K562 (cell line): ENCODE measurements around the gene DENND5B. TPM values are rescaled to one million over a fixed set of nuclear protein-coding genes. Genes with fewer than 3 reads are reported as not detected.

Experiments used
- ATAC-seq: fragments of 200-7000 bp; cut with Tn5 transposase; 3 replicates; pipeline ENCODE4 v1.9.1; 2020; ENCODE audit warnings: moderate library complexity
- BruUV-seq: library from RNA; stranded (reverse); fragments of 400-500 nt; replicated peaks from 2 replicates; lab custom pipeline; 2021; lab: Mats Ljungman, UMichigan
- CTCF ChIA-PET: fragments of 300-600 bp; formaldehyde crosslinking; extraction: SDS; loops from one replicate; lab custom pipeline; 2021; ENCODE audit warnings: low intra/inter-chr PET ratio; lab: Yijun Ruan, JAX
- POLR2A ChIA-PET: fragments of 300-600, 350-650 bp; sonication (Branson Sonifier 250); formaldehyde crosslinking; extraction: SDS; loops from one replicate; lab custom pipeline; 2021; ENCODE audit warnings: antibody characterized with exemption, inconsistent platforms; lab: Yijun Ruan, JAX
- DNase-seq, 4 experiments: peaks; one replicate each; pipeline versions ENCODE4 v3.0.0 to v3.0.0-alpha.2; 2011 to 2018; ENCODE audit warnings: low spot score in 3 of 4, mixed read lengths in 3 of 4; ENCODE audit errors: extremely low read depth in 1 of 4
- FAIRE-seq: peaks from 2 replicates; lab custom pipeline; 2011; peaks lifted over from hg19 to GRCh38; lab: Jason Lieb, UNC
- H2AFZ ChIP-seq: 2 replicates; pipeline ENCODE4 v1.6.0; 2011; ENCODE audit warnings: low read depth, low read length, control low read depth, inconsistent platforms
- H3K27ac ChIP-seq: fragments of 200-600 bp; 3 replicates; pipeline ENCODE4 v1.8.0; 2011; ENCODE audit warnings: low read depth, mild to moderate bottlenecking, control low read depth, inconsistent platforms, low read length, moderate library complexity, mixed read lengths; ENCODE audit errors: extremely low read depth
- H3K27me3 ChIP-seq, 2 experiments: fragments of 300-600 bp in 1 of 2; 2 replicates in 1 of 2; 3 replicates in 1 of 2; pipeline versions ENCODE4 v1.6.0 to v1.8.0; 2011; ENCODE audit warnings: inconsistent platforms in 2 of 2, low read length in 2 of 2, mild to moderate bottlenecking in 1 of 2, mixed read lengths in 1 of 2, moderate library complexity in 1 of 2; ENCODE audit not compliant: control insufficient read depth in 2 of 2, insufficient read depth in 2 of 2
- H3K36me3 ChIP-seq: fragments of 300-600 bp; 3 replicates; pipeline ENCODE4 v1.8.0; 2011; ENCODE audit warnings: mild to moderate bottlenecking, low read length, inconsistent platforms; ENCODE audit not compliant: control insufficient read depth, insufficient read depth
- H3K4me1 ChIP-seq, 2 experiments: fragments of 200-600 bp in 1 of 2; replicated peaks in 1 of 2; 2 replicates in 1 of 2; 3 replicates in 1 of 2; pipeline versions ENCODE4 v1.5.1 to v1.8.0; 2011; ENCODE audit warnings: inconsistent platforms in 2 of 2, low read length in 2 of 2, mild to moderate bottlenecking in 1 of 2, mixed read lengths in 1 of 2, moderate library complexity in 1 of 2; ENCODE audit not compliant: control insufficient read depth in 2 of 2, insufficient read depth in 2 of 2
- H3K4me2 ChIP-seq: 2 replicates; pipeline ENCODE4 v1.6.1; 2011; ENCODE audit warnings: low read length, control low read depth, inconsistent platforms, mixed read lengths; ENCODE audit not compliant: insufficient read depth
- H3K4me3 ChIP-seq: fragments of 200-600 bp; sonication (generic), shearing (Covaris generic); 2 replicates; pipeline ENCODE4 v1.5.1; 2016; ENCODE audit warnings: control low read depth, inconsistent platforms
- H3K79me2 ChIP-seq: fragments of 200-600 bp; 3 replicates; pipeline ENCODE4 v1.8.0; 2011; ENCODE audit warnings: low read length, inconsistent platforms; ENCODE audit not compliant: control insufficient read depth, insufficient read depth
- H3K9ac ChIP-seq, 2 experiments: 2 replicates each; pipeline versions ENCODE4 v1.6.0 to v1.6.1; 2011; ENCODE audit warnings: low read depth in 2 of 2, low read length in 2 of 2, control low read depth in 1 of 2, inconsistent platforms in 1 of 2, mild to moderate bottlenecking in 1 of 2, mixed read lengths in 1 of 2; ENCODE audit not compliant: insufficient read depth in 1 of 2
- H3K9me1 ChIP-seq: one replicate; pipeline ENCODE4 v1.6.0; 2011; ENCODE audit warnings: inconsistent platforms, mild to moderate bottlenecking, low read length, moderate library complexity; ENCODE audit not compliant: control insufficient read depth, insufficient read depth
- H3K9me3 ChIP-seq: replicated peaks from 2 replicates; pipeline ENCODE4 v1.5.1; 2011; ENCODE audit warnings: low read depth, low read length, inconsistent platforms; ENCODE audit not compliant: control insufficient read depth, insufficient read depth
- H4K20me1 ChIP-seq: replicated peaks from 2 replicates; pipeline ENCODE4 v1.6.1; 2011; ENCODE audit warnings: low read length, inconsistent platforms, mixed read lengths; ENCODE audit not compliant: control insufficient read depth, insufficient read depth
- BCL6 ChIP-seq: fragments of 250-450 bp; sonication (Bioruptor Pico); IDR thresholded peaks from 2 replicates; pipeline ENCODE4 v1.4.0; 2020
- CHCHD3 ChIP-seq: fragments of 250-450 bp; sonication (Bioruptor Pico); IDR thresholded peaks from 2 replicates; pipeline ENCODE4 v2.1.2; 2022; ENCODE audit warnings: mild to moderate bottlenecking
- CTCFL ChIP-seq: IDR thresholded peaks from 2 replicates; pipeline ENCODE4 v1.6.1; 2011; ENCODE audit warnings: borderline replicate concordance, low read depth, mild to moderate bottlenecking, moderate library complexity, low read length; ENCODE audit not compliant: insufficient read depth, poor library complexity, severe bottlenecking
- ERF ChIP-seq: fragments of 450-650 bp; formaldehyde crosslinking; IDR thresholded peaks from 2 replicates; pipeline ENCODE4 v1.4.0; 2020; ENCODE audit warnings: mild to moderate bottlenecking, mixed read lengths
- HSF4 ChIP-seq: fragments of 250-450 bp; sonication (Bioruptor Pico); IDR thresholded peaks from 2 replicates; pipeline ENCODE4 v2.1.2; 2022; ENCODE audit warnings: mild to moderate bottlenecking, moderate library complexity, borderline replicate concordance
- IRF1 ChIP-seq: sonication (generic); formaldehyde crosslinking; IDR thresholded peaks from 2 replicates; pipeline ENCODE4 v1.8.0; 2022; ENCODE audit warnings: missing genetic modification reagents, mild to moderate bottlenecking, borderline replicate concordance
- KDM1A ChIP-seq, 2 experiments: fragments of 450-650 bp; IDR thresholded peaks; 2 replicates each; pipeline ENCODE4 v1.6.1; 2016; ENCODE audit warnings: mild to moderate bottlenecking in 2 of 2
- MEIS2 ChIP-seq: fragments of 450-650 bp; IDR thresholded peaks from 2 replicates; pipeline ENCODE4 v1.6.1; 2014; ENCODE audit warnings: mild to moderate bottlenecking; ENCODE audit not compliant: partially characterized antibody
- PHF20 ChIP-seq: fragments of 450-650 bp; IDR thresholded peaks from 2 replicates; pipeline ENCODE4 v1.6.1; 2018; ENCODE audit not compliant: partially characterized antibody
- PTRF ChIP-seq: fragments of 450-650 bp; IDR thresholded peaks from 2 replicates; pipeline ENCODE4 v1.6.1; 2016; ENCODE audit warnings: mild to moderate bottlenecking, missing genetic modification characterization, missing compliant biosample characterization
- U2AF1 ChIP-seq: fragments of 200-400 bp; formaldehyde crosslinking; optimal IDR thresholded peaks from 2 replicates; pipeline ENCODE3; 2017; ENCODE audit warnings: mild to moderate bottlenecking, low read depth, low read length, moderate library complexity
- ZFP1 ChIP-seq: fragments of 450-650 bp; formaldehyde crosslinking; IDR thresholded peaks from 2 replicates; pipeline ENCODE4 v1.4.0; 2020; ENCODE audit warnings: mild to moderate bottlenecking, mixed read lengths
- ZNF699 ChIP-seq: fragments of 250-450 bp; sonication (Bioruptor Pico); IDR thresholded peaks from 2 replicates; pipeline ENCODE4 v1.8.0; 2021; ENCODE audit warnings: mild to moderate bottlenecking, moderate library complexity; ENCODE audit not compliant: insufficient replicate concordance
- ZNF707 ChIP-seq: fragments of 250-450 bp; sonication (Bioruptor Pico); conservative IDR thresholded peaks from 2 replicates; pipeline ENCODE4 v1.8.0; 2022; ENCODE audit warnings: inconsistent platforms, mild to moderate bottlenecking, moderate library complexity
- ZZZ3 ChIP-seq: fragments of 450-650 bp; IDR thresholded peaks from 2 replicates; pipeline ENCODE4 v1.6.1; 2016; ENCODE audit warnings: antibody characterized with exemption, mild to moderate bottlenecking, moderate library complexity
- WGBS: fragments of 100-300 bp; shearing (Covaris generic); methylation state at CpG from one replicate; pipeline ENCODE4 v1.1.6; 2016; ENCODE audit warnings: low coverage, mixed read lengths; ENCODE audit not compliant: insufficient coverage; ENCODE audit errors: missing lambda C conversion rate; 5-methylcytosine and 5-hydroxymethylcytosine counted together
- in situ Hi-C: fragments of 300-500 bp; cut with MboI; formaldehyde crosslinking; loops from 4 replicates; pipeline ENCODE4 v1.15.0; 2018; ENCODE audit warnings: inconsistent platforms, mixed read lengths
- intact Hi-C: fragments of 100-400 bp; cut with micrococcal nuclease; formaldehyde crosslinking; loops from 2 replicates; pipeline ENCODE4 v1.14.2; 2022
- polyA plus RNA-seq, 8 experiments: library from polyadenylated mRNA; depleted of rRNA in 4 of 8; stranded (reverse) in 5 of 8; unstranded in 3 of 8; fragments of >200 nt; fragmentation: Nextera tagmentation in 2 of 8; fragmentation: Illumina TruSeq in 1 of 8; extraction: Ambion mirVana in 2 of 8; extraction: Trizol in 1 of 8; gene quantifications; 2 replicates each; pipeline versions ENCODE4 v1.2.1 to v1.2.3, GENCODE V29; 2011 to 2014; ENCODE audit warnings: inconsistent platforms in 1 of 8, missing spikeins in 1 of 8
- total RNA-seq, 7 experiments: library from RNA; depleted of rRNA in 6 of 7; stranded (reverse); fragments of >200 nt in 6 of 7; fragmentation: Illumina TruSeq in 2 of 7; extraction: Trizol in 2 of 7; gene quantifications; 2 replicates each; pipeline versions ENCODE4 v1.2.1 to v1.2.3, GENCODE V29; 2011 to 2021; ENCODE audit warnings: low replicate concordance in 1 of 7

The DENND5B gene
- total and polyA plus RNA-seq, 9 of the 15 experiments (the other 6 are each of a cell fraction or from before 2014, with no cell fraction given): 0.99 to 6.0 (median 3.6) TPM

GRCh38 chr12:31499567-31499966 lies 91.4 kb downstream of the DENND5B start:
- H3K79me2 ChIP-seq: no peaks in the 10 kb centered on the region
- no peaks in the 10 kb centered on the region for H3K9me1 ChIP-seq
- no peaks in the 10 kb centered on the region for H3K27me3 ChIP-seq
- TF ChIP-seq CTCFL: no peak
- no peak for TF ChIP-seq HSF4
- TF ChIP-seq IRF1 (CRISPR knock-in tag): no peak
- TF ChIP-seq MEIS2: no peak
- TF ChIP-seq KDM1A (IDR thresholded peaks at IDR 0.05): no peak
- TF ChIP-seq U2AF1: no peak
- no peak for TF ChIP-seq PHF20
- TF ChIP-seq ZNF707: no peak
- no peak for TF ChIP-seq BCL6
- TF ChIP-seq CHCHD3 (CRISPR knock-in tag): no peak
- no peak for TF ChIP-seq ZFP1 (CRISPR knock-in tag)
- no peak for TF ChIP-seq ERF (CRISPR knock-in tag)
- no peak for TF ChIP-seq ZZZ3
- no peak for TF ChIP-seq PTRF (tag)
- TF ChIP-seq ZNF699 (CRISPR knock-in tag): no peak
- no TSS peak for BruUV-seq
- H3K9me3 ChIP-seq: no peaks in the 10 kb centered on the region
- H4K20me1 ChIP-seq: no peaks in the 10 kb centered on the region
- no peak overlapping the region for H3K27ac ChIP-seq
- in situ Hi-C loops (no loop called here), intact Hi-C loops (no loop called here)
- ChIA-PET POLR2A (no interaction called here), CTCF (no interaction called here)
- no peak overlapping the region for H3K4me3 ChIP-seq
- no peak overlapping the region for H2AFZ ChIP-seq
- H3K9ac ChIP-seq: no peak overlapping the region
- 6% methylated on average over 2 of the region's 2 CpGs for WGBS
- no peak overlapping the region for H3K4me2 ChIP-seq
- ATAC-seq (no peak), DNase-seq (no peak), FAIRE-seq (no peak)
- H3K36me3 ChIP-seq: no peaks in the 10 kb centered on the region
- H3K4me1 ChIP-seq: no peaks in the 10 kb centered on the region
